NCI-H1436 treated with DMSO at 0.1 percent for 48 hours (cell line): ENCODE measurements around the gene PRDM8.
"Not testable (repeated sequence)": the region's sequence is repeated elsewhere in the genome, so short reads cannot be mapped to it uniquely, and the experiment has no call there.

Experiments
- DNase-seq: peaks from one replicate; lab custom pipeline; 2025; lab: John Stamatoyannopoulos, UW

PRDM8 gene

GRCh38 chr4:80228460-80228859 is 31.2 kb downstream of the PRDM8 start:
- no peak for DNase-seq

- no peak for DNase-seq
These were observed 31.8 kb downstream of the PRDM8 start for GRCh38 chr4:80229128-80229527.

- no peak for DNase-seq
These were observed 32.3 kb downstream of the PRDM8 start for GRCh38 chr4:80229590-80229989.

GRCh38 chr4:80231180-80231579 is 33.9 kb downstream of the PRDM8 start:
- no peak for DNase-seq

- no peak for DNase-seq
These were observed 35.5 kb downstream of the PRDM8 start for GRCh38 chr4:80232707-80233370.

- DNase-seq, result no peak
These were observed 36.1 kb downstream of the PRDM8 start for GRCh38 chr4:80233390-80233789.

- no peak for DNase-seq
These were observed 38.1 kb downstream of the PRDM8 start for GRCh38 chr4:80235451-80235850.

GRCh38 chr4:80237992-80238391 is 40.7 kb downstream of the PRDM8 start:
- DNase-seq, result no peak

- no peak for DNase-seq
These were observed 42.3 kb downstream of the PRDM8 start for GRCh38 chr4:80239480-80240150.

GRCh38 chr4:80240976-80241375 is 43.7 kb downstream of the PRDM8 start:
- no peak for DNase-seq

GRCh38 chr4:80243274-80244018 is 46.1 kb downstream of the PRDM8 start:
- no peak for DNase-seq

GRCh38 chr4:80247484-80247883 is 50.2 kb downstream of the PRDM8 start:
- not testable (repeated sequence) for DNase-seq

- DNase-seq, result no peak
These were observed 51.8 kb downstream of the PRDM8 start for GRCh38 chr4:80249144-80249543.

GRCh38 chr4:80252427-80252826 is 55.1 kb downstream of the PRDM8 start:
- DNase-seq, result no peak

GRCh38 chr4:80252953-80253352 is 55.6 kb downstream of the PRDM8 start:
- no peak for DNase-seq

- DNase-seq, result no peak
These were observed 56.2 kb downstream of the PRDM8 start for GRCh38 chr4:80253510-80253909.
